Neutrophil (primary cell): Measurements from ENCODE around the gene ENTHD1.

Experiments used
- H3K27ac ChIP-seq: fragments of 200-600 bp; sonication (generic); 2 replicates; pipeline ENCODE4 v1.5.1; 2016; ENCODE audit warnings: mild to moderate bottlenecking, moderate library complexity
- H3K27me3 ChIP-seq: fragments of 200-600 bp; sonication (generic); 2 replicates; pipeline ENCODE4 v1.6.0; 2016; ENCODE audit warnings: mild to moderate bottlenecking
- H3K36me3 ChIP-seq: fragments of 200-600 bp; sonication (generic); 2 replicates; pipeline ENCODE4 v1.5.1; 2017
- H3K4me1 ChIP-seq, 2 experiments: fragments of 200-600 bp in 1 of 2; sonication (generic) in 1 of 2; 1 replicate in 1 of 2; 2 replicates in 1 of 2; pipeline versions ENCODE4 v1.5.1 to v1.6.1; 2013 to 2016; ENCODE audit warnings: low read depth in 1 of 2, low read length in 1 of 2, mild to moderate bottlenecking in 1 of 2, moderate library complexity in 1 of 2; ENCODE audit not compliant: control insufficient read depth in 1 of 2, insufficient read depth in 1 of 2
- H3K4me3 ChIP-seq, 2 experiments: fragments of 200-600 bp in 1 of 2; sonication (generic) in 1 of 2; 1 replicate in 1 of 2; 2 replicates in 1 of 2; pipeline ENCODE4 v1.5.1; 2013 to 2016; ENCODE audit warnings: low read depth in 1 of 2, low read length in 1 of 2, mild to moderate bottlenecking in 1 of 2, moderate library complexity in 1 of 2
- H3K9me3 ChIP-seq: fragments of 200-600 bp; sonication (generic); 2 replicates; pipeline ENCODE4 v1.5.1; 2016
- TF ChIP-seq, protein P1 (sequence below): fragments of 200-600 bp; sonication (generic); IDR thresholded peaks from 2 replicates; pipeline ENCODE4 v1.5.1; 2016; ENCODE audit warnings: antibody characterized with exemption

The ENTHD1 gene

DNA sequence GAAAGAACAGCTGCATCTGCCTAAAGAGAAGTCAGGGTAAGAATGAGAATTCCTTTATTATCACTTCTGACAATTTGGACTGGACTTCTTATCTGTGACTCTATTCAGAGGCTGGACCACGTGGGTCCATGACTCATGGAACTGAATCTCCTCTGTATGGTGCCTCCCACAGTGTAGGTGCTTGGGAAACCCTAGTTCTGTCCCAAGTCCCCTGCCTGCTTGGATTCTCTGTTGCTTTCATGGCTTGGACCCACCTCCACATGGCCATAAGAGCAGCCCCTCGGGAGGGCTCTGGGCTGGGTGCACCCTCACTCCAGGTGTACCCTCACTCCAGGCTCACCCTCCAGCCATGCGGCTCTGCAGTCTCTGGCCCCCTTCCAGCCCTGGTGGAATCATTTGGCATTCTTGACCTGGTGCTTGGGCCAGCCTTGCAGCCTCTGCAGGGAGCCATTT is 169.6 kb downstream of the ENTHD1 start:
- TF ChIP-seq, protein P1, sequence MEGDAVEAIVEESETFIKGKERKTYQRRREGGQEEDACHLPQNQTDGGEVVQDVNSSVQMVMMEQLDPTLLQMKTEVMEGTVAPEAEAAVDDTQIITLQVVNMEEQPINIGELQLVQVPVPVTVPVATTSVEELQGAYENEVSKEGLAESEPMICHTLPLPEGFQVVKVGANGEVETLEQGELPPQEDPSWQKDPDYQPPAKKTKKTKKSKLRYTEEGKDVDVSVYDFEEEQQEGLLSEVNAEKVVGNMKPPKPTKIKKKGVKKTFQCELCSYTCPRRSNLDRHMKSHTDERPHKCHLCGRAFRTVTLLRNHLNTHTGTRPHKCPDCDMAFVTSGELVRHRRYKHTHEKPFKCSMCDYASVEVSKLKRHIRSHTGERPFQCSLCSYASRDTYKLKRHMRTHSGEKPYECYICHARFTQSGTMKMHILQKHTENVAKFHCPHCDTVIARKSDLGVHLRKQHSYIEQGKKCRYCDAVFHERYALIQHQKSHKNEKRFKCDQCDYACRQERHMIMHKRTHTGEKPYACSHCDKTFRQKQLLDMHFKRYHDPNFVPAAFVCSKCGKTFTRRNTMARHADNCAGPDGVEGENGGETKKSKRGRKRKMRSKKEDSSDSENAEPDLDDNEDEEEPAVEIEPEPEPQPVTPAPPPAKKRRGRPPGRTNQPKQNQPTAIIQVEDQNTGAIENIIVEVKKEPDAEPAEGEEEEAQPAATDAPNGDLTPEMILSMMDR = no peak
- Histone ChIP-seq H3K27me3 (peaks cover 70% of the 10 kb centered on the region), H3K27ac (no peak overlapping the region), H3K36me3 (no peaks in the 10 kb centered on the region), H3K4me3 (no peak overlapping the region), H3K4me1 (no peaks in the 10 kb centered on the region), H3K9me3 (no peaks in the 10 kb centered on the region)

DNA sequence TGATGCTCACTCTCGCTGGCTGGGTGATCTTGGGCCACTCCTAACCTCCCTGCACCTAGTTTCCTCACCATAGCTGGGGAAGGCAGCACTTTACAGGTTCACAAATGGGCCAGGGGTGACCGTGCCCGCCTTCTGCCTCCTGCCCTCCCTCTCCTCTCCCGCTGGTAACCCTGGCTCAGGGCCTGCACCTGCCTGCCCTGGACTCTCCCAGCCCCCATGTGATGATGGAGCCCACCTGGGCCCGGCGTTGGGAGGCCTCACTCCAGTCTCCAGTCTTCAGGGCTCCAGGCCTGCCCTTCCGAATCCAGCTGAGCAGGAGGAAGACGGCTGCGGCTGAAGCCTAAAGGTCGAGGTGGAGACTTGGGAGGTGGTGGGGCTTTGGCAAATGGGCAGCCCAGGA is 170.1 kb downstream of the ENTHD1 start:
- TF ChIP-seq, protein P1 = no peak
- Histone ChIP-seq H3K4me1 (no peaks in the 10 kb centered on the region), H3K27ac (no peak overlapping the region), H3K9me3 (no peaks in the 10 kb centered on the region), H3K36me3 (no peaks in the 10 kb centered on the region), H3K4me3 (no peak overlapping the region), H3K27me3 (peaks cover 67% of the 10 kb centered on the region)

DNA sequence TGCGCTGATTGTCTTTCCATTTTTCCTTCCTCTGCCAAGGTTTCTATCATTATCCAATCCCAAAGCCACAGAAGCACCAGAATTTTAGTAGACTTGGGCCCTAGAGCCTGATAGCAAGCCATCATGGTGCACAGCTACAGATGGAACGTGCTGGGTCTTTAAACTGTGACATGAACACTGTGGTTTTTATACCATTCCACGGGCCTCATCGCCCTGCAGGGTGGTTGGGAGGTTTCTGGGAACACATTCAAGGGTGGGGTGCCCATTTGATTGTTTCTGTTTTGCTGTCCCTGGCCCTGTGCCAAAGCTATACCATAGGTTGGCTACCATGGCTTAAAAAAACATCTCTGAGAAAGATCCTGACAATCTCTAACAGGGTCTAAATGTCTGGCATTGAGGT is 171.1 kb downstream of the ENTHD1 start:
- Histone ChIP-seq H3K4me3 (no peak overlapping the region), H3K36me3 (no peaks in the 10 kb centered on the region), H3K9me3 (no peaks in the 10 kb centered on the region), H3K4me1 (no peaks in the 10 kb centered on the region), H3K27me3 (peaks cover 58% of the 10 kb centered on the region), H3K27ac (no peak overlapping the region)
- TF ChIP-seq, protein P1 = no peak

DNA sequence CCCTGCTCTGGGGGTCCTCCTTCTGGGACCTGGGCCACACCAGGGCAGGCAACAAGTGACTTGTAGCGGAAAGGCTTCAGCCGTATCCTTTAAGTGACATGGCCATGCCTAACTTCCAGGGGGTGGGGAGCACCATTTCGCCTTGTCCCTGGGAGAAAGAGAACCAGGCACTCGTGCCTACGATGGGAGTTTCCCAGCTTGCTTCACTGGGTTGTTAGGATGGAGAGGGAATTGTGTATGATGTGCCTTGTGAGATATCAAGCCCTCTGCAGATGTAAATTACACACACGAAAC is 171.6 kb downstream of the ENTHD1 start:
- Histone ChIP-seq H3K36me3 (no peaks in the 10 kb centered on the region), H3K27ac (no peak overlapping the region), H3K4me3 (no peak overlapping the region), H3K9me3 (no peaks in the 10 kb centered on the region), H3K27me3 (peaks cover 52% of the 10 kb centered on the region), H3K4me1 (no peaks in the 10 kb centered on the region)
- TF ChIP-seq, protein P1 = no peak

DNA sequence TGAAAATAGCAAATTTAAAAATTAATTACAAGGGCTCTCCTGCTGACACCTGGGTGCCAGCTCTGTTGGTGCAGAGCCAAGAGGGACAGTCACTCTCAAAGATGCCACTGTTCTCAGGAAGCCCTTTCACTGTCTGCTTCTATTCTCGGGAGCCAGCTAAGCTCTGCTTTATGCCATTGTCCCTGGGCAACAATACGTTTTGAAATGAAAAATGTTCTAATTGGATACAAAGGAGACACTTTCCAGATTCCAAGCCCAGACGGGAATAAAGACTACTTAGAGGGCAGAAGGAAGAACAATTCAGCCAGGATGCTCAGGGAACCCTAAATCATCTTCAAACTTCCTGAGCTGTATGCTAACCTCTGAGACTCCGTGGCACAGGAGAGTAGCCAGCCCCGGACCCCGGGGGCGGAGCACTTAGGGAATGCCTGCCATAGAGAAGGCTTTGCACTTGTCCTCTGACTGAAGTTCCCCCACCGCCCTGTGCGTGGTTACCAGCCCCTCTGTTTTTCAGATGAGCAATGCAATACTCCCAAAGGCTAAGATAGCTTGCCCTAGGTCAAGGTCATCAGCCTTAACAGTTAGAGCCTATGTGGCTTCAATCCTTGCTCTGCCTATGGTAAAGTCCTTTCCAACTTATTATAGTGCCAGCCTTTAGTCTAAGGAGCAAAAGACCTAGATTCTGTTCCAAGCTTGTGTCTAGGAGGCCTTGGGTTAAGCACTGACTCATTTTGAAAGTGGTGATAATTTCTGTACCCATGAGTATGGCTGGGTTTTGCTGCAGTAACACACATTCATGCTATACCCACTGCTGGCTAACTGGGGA is 172.1 kb downstream of the ENTHD1 start:
- no peak overlapping the region for H3K27ac ChIP-seq
- H3K27me3 ChIP-seq = peaks cover 47% of the 10 kb centered on the region
- no peaks in the 10 kb centered on the region for H3K36me3 ChIP-seq
- no peak overlapping the region for H3K4me3 ChIP-seq
- TF ChIP-seq, protein P1 = no peak
- H3K9me3 ChIP-seq = no peaks in the 10 kb centered on the region
- no peaks in the 10 kb centered on the region for H3K4me1 ChIP-seq
